Activated T-cell treated with anti-CD3 and anti-CD28 coated beads, Interleukin-2, amount 50 U/mL, for 24 hours (primary cell): ENCODE measurements around the gene KCNH3.

ENCODE experiments used
- DNase-seq: peaks from one replicate; pipeline ENCODE4 v3.0.0-alpha.2; 2020
- H3K27ac Mint-ChIP-seq: 2 replicates; pipeline ENCODE4 v1.8.0; 2020; ENCODE audit warnings: mild to moderate bottlenecking, mixed read lengths
- H3K27me3 Mint-ChIP-seq: 2 replicates; pipeline ENCODE4 v1.8.0; 2020; ENCODE audit warnings: mixed read lengths
- H3K36me3 Mint-ChIP-seq: 2 replicates; pipeline ENCODE4 v1.8.0; 2020; ENCODE audit warnings: low read depth, mixed read lengths
- H3K4me1 Mint-ChIP-seq: 2 replicates; pipeline ENCODE4 v1.8.0; 2020; ENCODE audit warnings: low read depth, mixed read lengths
- H3K4me3 Mint-ChIP-seq: 2 replicates; pipeline ENCODE4 v1.8.0; 2020; ENCODE audit warnings: mild to moderate bottlenecking, moderate library complexity, mixed read lengths
- H3K9me3 Mint-ChIP-seq: 2 replicates; pipeline ENCODE4 v1.8.0; 2020; ENCODE audit warnings: mixed read lengths

Gene KCNH3

DNA sequence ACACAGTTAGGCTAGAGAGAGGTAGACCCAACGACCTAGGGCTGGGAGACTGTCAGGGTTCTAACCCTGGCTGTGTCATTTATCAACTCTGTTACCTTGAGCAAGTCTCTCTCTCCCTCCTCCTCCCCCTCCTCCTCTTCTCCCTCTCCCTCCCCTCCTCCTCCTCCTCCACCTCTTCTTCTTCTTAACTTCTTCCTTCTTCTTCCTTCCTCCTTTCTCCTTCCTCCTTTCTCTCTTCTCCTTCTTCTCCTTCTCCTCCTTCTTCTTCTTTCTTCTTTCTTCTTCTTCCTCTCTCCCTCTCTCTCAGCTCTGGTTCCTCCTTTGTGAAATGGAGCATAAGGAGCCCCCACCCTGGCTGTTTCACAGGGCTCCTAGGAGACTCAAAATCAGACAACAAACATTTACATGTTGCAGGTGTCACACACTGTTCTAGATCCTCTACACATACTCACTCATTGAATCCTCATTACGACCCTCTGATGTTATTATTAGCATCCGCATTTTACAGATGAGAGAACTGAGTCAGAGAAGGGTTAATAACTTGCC is 2.2 kb upstream of the KCNH3 start:
- H3K4me1 Mint-ChIP-seq = peaks cover 19% of the 10 kb centered on the region
- peaks cover 31% of the 10 kb centered on the region for H3K27me3 Mint-ChIP-seq
- no peak for DNase-seq
- no peaks in the 10 kb centered on the region for H3K36me3 Mint-ChIP-seq
- no peaks in the 10 kb centered on the region for H3K9me3 Mint-ChIP-seq
- H3K4me3 Mint-ChIP-seq = no peak overlapping the region
- H3K27ac Mint-ChIP-seq = no peak overlapping the region

DNA sequence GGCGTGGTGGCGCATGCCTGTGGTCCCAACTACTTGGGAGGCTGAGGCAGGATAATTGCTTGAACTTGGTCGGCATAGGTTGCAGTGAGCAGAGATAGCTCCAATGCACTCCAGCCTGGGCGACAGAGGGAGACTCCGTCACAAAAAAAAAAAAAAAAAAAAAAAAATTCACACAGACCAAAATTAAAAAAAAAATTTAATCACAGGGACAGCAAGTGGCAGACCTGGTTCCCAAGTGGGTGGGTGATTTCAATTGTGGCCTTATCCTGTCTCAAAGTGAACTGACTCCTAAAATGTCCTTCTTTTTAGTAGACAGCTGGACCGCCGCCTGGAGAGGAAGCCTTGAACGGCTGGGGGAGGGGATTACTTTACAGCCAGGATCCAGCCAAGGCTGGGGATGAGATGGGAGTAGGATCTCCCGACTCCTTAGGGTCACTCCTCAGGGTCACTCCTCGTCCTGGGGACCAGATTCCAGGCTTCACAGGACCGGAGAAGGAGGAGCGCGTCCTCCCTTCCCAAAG is 1.5 kb upstream of the KCNH3 start:
- Mint-ChIP-seq H3K4me3 (peak overlapping the region; percentile 70), H3K4me1 (peaks cover 19% of the 10 kb centered on the region), H3K36me3 (no peaks in the 10 kb centered on the region), H3K27me3 (peaks cover 31% of the 10 kb centered on the region), H3K9me3 (no peaks in the 10 kb centered on the region), H3K27ac (no peak overlapping the region)
- no peak for DNase-seq

DNA sequence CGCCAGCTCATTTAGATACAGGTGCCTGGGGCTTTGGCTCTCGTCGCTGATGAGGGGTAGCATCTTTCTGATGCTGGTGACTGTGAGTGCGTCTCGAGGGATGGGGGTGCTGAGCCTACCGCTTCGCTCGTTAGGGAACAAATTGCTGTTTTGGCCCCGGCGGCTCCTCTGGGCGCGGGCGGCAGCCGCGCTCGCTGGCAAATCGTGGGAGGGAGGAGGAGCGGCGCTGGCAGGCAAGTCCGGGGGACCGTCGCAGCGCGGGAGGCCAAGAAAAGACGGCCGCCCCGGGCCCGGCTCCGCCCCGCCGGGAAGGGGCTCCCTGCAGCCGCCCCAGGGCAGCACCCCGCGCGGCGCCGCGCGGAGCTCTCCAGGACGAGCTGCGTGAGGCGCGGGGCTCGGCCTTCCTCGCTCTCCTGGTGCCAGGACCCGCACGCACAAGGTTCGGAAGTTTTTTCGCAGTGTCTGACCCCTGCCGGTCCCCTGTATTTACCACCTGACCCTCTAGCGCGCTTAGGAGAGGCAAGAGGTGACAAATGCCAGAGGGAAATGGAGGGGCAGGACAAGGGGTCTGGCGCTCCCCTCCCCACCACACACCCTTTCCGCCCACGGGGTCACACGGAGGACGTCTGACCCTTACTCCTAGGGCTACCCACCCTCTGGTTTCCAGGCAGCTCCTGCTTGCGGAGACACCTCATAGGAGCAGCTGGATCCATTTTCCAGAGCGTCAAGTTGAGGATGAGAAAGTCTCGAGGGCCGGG is 899 bp upstream of the KCNH3 start:
- H3K27me3 Mint-ChIP-seq = peaks cover 31% of the 10 kb centered on the region
- peak overlapping the region; percentile 70 for H3K4me3 Mint-ChIP-seq
- H3K36me3 Mint-ChIP-seq = no peaks in the 10 kb centered on the region
- no peaks in the 10 kb centered on the region for H3K9me3 Mint-ChIP-seq
- H3K27ac Mint-ChIP-seq = no peak overlapping the region
- DNase-seq = peak; percentile 62
- peaks cover 19% of the 10 kb centered on the region for H3K4me1 Mint-ChIP-seq

DNA sequence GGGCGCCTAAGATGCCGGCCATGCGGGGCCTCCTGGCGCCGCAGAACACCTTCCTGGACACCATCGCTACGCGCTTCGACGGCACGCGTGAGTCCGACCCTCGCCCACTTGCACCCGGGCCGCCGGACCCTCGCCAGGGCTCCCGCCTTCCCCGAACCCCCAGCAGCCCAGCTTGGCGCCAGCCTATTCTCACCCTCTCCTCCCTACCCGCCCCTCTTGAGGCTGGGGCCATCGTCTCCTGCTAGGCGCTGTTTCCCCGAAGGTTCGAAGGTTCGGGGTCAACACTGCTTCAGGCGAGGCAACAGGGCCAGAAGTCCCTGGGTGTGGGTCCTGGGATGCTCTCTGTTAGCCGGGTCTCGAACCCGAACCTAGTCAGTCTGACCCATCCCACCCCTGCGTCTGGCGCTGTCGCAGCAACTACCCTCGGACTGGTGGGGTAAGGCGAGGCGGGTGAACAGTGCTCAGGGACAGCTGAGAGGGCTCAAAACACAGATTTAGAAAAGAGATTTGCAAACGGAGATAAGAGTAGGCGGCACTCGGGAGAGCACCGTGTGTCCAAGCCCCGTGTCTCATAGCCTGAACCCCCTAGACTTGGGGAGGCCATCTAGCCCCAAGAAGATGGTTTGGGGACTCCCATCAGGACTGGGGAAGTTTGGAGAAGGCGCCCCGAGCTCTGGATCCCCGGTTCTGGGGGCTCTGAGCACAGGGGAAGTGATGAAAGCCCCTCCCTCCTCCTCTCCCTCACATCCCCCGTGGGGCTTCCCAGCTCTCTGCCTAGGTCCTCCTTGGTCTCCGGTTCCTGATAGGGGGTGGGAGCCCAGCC is 787 bp downstream of the KCNH3 start:
- DNase-seq = no peak
- H3K27ac Mint-ChIP-seq = no peak overlapping the region
- peaks cover 31% of the 10 kb centered on the region for H3K27me3 Mint-ChIP-seq
- H3K9me3 Mint-ChIP-seq = no peaks in the 10 kb centered on the region
- H3K4me1 Mint-ChIP-seq = peaks cover 19% of the 10 kb centered on the region
- H3K4me3 Mint-ChIP-seq = peak overlapping the region; percentile 47
- no peaks in the 10 kb centered on the region for H3K36me3 Mint-ChIP-seq

DNA sequence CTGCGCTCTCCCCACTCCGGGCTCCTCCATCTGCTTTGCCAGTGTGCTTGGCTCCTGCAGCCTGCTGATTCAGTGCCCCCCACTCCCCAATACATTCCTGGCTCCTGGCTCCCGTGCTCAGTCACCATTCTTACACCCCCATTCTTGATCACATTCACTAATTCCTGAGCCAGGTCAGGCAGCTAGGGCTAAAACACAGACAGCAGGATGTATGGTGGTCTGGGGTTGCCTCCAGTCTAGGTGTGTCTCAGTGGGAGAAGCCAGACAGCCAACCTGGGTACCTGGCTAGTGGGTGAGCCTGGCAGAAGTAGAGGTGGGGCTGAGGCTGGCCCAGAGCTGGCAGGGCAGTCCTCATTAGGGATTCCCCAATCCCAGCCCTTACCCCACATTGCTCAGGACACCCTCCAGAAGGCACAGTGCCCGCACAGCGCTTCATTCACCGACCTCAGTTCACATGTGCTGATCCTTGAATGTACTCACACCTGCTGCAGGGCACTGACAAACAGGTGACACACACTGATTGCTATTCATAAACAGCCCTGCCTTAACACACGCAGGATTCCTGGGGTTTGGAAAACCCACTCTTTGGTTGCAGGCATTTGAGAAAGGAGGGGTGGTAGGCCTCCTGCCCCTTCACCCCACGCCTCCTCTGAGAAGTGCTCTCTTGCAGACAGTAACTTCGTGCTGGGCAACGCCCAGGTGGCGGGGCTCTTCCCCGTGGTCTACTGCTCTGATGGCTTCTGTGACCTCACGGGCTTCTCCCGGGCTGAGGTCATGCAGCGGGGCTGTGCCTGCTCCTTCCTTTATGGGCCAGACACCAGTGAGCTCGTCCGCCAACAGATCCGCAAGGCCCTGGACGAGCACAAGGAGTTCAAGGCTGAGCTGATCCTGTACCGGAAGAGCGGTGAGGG is 1.7 kb downstream of the KCNH3 start:
- Mint-ChIP-seq H3K36me3 (no peaks in the 10 kb centered on the region), H3K27me3 (peaks cover 31% of the 10 kb centered on the region), H3K4me1 (peaks cover 19% of the 10 kb centered on the region), H3K4me3 (no peak overlapping the region), H3K9me3 (no peaks in the 10 kb centered on the region), H3K27ac (no peak overlapping the region)
- DNase-seq = no peak

DNA sequence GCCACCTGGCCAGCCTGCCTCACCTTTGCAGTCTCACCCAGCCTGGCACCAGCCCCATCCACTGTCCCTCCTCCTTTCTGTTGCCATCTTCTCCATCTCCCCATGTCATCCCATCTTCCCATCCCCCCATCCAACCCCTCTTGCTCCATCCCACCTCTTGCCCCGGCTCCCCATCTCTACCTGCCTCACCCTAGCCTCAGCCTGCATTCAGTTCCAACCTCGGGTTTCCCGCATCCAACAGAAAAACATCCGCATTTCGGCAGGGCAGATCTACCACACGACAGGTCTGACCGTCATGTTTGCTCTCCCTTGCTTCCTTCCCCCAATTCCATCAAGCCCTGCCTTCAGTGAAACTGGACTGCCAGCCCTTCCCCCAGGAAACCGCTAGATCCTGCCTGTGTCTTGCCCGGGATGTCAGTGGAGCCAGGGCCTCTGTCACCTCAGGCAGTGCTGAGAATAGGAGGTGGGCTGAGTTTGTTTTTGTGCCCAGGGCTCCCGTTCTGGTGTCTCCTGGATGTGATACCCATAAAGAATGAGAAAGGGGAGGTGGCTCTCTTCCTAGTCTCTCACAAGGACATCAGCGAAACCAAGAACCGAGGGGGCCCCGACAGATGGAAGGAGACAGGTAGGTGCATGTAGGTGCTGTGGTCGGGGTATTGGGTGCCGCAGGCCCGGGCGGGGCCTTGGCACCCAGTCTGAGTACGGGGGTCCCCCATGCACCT is 2.5 kb downstream of the KCNH3 start:
- H3K27me3 Mint-ChIP-seq = peaks cover 28% of the 10 kb centered on the region
- peaks cover 19% of the 10 kb centered on the region for H3K4me1 Mint-ChIP-seq
- H3K36me3 Mint-ChIP-seq = no peaks in the 10 kb centered on the region
- H3K4me3 Mint-ChIP-seq = no peak overlapping the region
- no peaks in the 10 kb centered on the region for H3K9me3 Mint-ChIP-seq
- no peak overlapping the region for H3K27ac Mint-ChIP-seq
- DNase-seq = no peak

DNA sequence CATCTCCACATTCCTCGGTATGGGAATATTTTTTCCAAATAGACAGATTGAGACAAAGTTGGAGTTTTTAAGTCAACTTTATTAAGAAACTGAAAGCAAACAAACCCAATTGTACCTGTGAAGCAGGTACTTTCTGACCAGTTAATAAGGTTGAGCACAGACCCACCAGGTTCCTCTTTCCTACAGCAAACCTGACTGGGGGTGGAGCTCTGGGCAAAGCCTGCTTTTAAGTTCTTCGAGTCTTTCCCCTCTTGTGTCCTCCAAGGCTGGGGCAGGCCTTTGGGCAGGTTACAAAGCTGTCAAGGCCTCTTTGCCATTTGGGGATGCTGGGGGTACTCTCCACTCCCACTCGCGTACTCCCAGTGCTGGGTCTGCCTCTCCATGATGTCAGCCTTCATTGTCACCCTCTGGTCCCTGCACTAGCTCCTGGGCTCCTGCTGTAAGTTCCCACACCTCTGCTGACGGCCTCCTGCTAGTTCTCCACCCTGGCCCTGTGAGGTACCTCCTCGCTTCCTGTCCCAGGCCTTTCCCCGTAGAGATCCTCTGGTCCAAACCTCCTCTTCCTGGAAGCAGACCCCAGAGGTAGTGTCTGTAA is 3.2 kb downstream of the KCNH3 start:
- Mint-ChIP-seq H3K27ac (no peak overlapping the region), H3K4me1 (peaks cover 19% of the 10 kb centered on the region), H3K27me3 (peaks cover 26% of the 10 kb centered on the region), H3K4me3 (no peak overlapping the region), H3K36me3 (no peaks in the 10 kb centered on the region), H3K9me3 (no peaks in the 10 kb centered on the region)
- DNase-seq = no peak

DNA sequence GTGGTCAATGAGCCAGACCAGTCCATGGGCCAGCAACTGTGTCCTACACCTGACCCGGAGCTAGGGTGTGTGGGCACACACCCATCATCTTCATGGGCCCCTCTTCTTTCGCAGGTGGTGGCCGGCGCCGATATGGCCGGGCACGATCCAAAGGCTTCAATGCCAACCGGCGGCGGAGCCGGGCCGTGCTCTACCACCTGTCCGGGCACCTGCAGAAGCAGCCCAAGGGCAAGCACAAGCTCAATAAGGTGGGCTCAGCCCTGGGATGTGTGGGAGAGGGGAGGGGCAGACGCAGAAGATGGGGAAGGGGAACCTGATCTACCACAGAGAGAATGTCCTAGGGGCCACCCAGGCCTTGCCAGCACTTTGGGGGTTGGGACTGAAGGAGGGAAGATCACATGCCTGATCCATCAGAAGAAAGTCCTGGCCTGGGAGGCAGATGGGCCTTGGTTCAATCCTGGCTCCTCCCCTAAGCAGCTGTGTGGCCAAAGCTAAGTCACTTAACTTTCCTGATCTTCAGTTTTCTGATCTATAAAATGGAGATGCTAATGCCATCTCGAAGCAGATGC is 3.8 kb downstream of the KCNH3 start:
- H3K27ac Mint-ChIP-seq = no peak overlapping the region
- DNase-seq = no peak
- no peaks in the 10 kb centered on the region for H3K9me3 Mint-ChIP-seq
- no peak overlapping the region for H3K4me3 Mint-ChIP-seq
- H3K4me1 Mint-ChIP-seq = peaks cover 22% of the 10 kb centered on the region
- H3K36me3 Mint-ChIP-seq = no peaks in the 10 kb centered on the region
- peaks cover 24% of the 10 kb centered on the region for H3K27me3 Mint-ChIP-seq

DNA sequence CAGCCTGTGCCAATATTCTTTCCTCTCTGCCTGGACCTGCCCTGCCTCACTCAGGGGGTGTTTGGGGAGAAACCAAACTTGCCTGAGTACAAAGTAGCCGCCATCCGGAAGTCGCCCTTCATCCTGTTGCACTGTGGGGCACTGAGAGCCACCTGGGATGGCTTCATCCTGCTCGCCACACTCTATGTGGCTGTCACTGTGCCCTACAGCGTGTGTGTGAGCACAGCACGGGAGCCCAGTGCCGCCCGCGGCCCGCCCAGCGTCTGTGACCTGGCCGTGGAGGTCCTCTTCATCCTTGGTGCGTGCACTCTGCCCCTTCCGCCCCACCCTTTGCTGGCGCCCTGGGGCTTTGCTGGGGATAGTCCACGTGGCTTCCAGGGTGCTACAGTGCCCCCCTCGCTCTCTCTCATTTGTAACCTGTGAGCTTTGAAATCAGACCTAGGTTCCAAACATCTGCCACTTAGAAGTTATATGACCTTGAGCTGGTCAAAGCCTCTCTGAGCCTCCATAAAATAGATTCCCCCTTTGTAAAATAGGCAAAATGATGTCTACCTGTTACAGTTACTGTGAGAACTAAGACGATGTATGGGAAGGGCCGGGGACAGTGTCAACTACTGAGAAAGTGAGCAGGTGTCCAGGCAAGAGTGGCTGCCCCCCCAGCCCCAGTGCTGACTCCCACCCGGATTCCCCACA is 4.5 kb downstream of the KCNH3 start:
- H3K27ac Mint-ChIP-seq = no peak overlapping the region
- no peak overlapping the region for H3K4me3 Mint-ChIP-seq
- peaks cover 22% of the 10 kb centered on the region for H3K4me1 Mint-ChIP-seq
- no peaks in the 10 kb centered on the region for H3K36me3 Mint-ChIP-seq
- no peak for DNase-seq
- H3K27me3 Mint-ChIP-seq = peaks cover 25% of the 10 kb centered on the region
- H3K9me3 Mint-ChIP-seq = no peaks in the 10 kb centered on the region

DNA sequence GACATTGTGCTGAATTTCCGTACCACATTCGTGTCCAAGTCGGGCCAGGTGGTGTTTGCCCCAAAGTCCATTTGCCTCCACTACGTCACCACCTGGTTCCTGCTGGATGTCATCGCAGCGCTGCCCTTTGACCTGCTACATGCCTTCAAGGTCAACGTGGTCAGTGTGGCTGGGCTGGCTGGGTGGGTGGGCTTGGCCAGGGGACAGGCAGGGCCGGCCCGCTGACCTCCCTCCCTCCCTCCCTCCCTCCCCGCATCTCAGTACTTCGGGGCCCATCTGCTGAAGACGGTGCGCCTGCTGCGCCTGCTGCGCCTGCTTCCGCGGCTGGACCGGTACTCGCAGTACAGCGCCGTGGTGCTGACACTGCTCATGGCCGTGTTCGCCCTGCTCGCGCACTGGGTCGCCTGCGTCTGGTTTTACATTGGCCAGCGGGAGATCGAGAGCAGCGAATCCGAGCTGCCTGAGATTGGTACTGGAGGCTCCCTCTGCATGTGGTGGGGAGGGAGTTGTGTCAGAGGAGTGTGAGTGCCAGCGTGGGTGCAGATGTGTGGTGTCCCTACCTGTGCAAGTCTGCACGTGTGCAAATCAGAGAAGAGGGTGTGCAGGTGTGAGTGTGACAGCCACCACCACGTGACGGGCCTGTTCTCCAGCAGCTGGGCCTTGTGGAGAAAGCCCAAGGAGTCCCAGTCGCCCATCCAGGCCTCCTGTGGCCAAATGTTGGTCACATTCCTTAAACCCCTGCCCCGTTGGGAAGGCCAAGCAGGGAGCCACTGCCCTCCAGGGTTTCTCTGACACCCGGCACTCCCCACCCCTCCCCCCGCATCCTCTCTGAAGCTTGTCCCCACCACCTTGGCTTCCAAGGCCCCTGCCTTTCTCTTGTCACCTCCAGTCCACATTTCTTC is 5.3 kb downstream of the KCNH3 start:
- H3K27me3 Mint-ChIP-seq = peaks cover 30% of the 10 kb centered on the region

DNA sequence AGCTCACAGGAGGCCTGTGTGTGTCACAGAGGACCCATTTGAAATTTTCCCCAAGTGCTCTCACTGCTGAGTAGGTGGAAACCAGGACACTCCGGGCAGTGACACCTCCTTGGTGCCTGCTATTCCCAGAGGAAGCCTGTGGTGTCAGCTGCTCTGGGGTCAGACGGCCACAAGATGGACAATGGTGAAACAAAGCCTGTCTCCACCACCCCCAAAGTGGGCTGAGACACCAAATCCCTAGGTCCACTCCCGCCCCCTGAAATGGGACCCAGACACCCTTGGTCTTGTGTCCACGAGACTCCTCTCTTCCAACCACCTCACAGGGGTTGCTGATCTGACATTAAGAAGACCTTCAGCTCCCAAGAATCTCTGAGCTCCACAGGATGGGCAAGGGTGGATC is 7.0 kb downstream of the KCNH3 start:
- Mint-ChIP-seq H3K36me3 (no peaks in the 10 kb centered on the region), H3K4me1 (peaks cover 20% of the 10 kb centered on the region), H3K27me3 (peaks cover 17% of the 10 kb centered on the region), H3K4me3 (no peak overlapping the region), H3K27ac (no peak overlapping the region), H3K9me3 (no peaks in the 10 kb centered on the region)
- no peak for DNase-seq

More for the DNA sequence above, 5.3 kb downstream of the KCNH3 start:
- Mint-ChIP-seq H3K4me1 (peaks cover 27% of the 10 kb centered on the region), H3K9me3 (no peaks in the 10 kb centered on the region), H3K27ac (no peak overlapping the region), H3K4me3 (no peak overlapping the region), H3K36me3 (no peaks in the 10 kb centered on the region)
- DNase-seq = peak; percentile 26

DNA sequence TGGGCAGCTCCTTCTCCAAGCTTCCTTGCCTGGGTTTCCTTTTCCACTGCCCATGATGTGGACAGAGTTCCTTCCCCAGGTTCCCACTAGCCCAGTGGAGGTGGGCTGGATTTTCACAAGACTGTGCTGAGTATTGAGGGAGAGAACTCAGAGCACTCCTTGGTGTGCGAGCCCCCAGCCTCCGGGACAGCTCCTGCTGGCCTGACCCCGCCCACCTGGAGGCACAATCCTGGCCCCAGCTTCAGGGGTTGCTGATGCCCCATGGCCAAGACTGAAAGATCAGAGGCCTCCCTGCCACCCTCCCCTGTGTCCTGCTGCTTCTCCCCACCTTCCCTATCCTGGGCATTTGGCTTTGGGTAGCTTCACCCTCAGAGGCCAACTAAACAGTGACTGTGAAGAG is 7.7 kb downstream of the KCNH3 start:
- Mint-ChIP-seq H3K36me3 (no peaks in the 10 kb centered on the region), H3K4me1 (peaks cover 16% of the 10 kb centered on the region), H3K27ac (no peak overlapping the region), H3K4me3 (no peak overlapping the region), H3K9me3 (no peaks in the 10 kb centered on the region), H3K27me3 (peaks cover 16% of the 10 kb centered on the region)
- no peak for DNase-seq
